ENCODE results near the gene PAPSS2. TPM values are rescaled to one million over a fixed set of nuclear protein-coding genes. Genes with fewer than 3 reads are reported as not detected.

Gene PAPSS2
- total RNA-seq (2022; extraction: Qiagen RNA extraction) = 16.5 to 23.7 TPM (median 20.8 TPM) in 5 replicates

GRCh38 chr10:87659571-87660483, at the start of gene PAPSS2:
TSS of gene PAPSS2 (plus strand) at chr10:87659878. CDS start at chr10:87659982, 104 bp downstream.

Other genes with a start within 250 kb of the PAPSS2 start
- 20.5 to 28.1 TPM (median 27.1 TPM) in 5 replicates for gene MINPP1, start 155.0 kb upstream of the PAPSS2 start, total RNA-seq (2022; extraction: Qiagen RNA extraction)
- 36.7 to 49.1 TPM (median 45.4 TPM) in 5 replicates for gene ATAD1, start 158.3 kb downstream of the PAPSS2 start, total RNA-seq (2022; extraction: Qiagen RNA extraction)
- gene KLLN, start 203.7 kb downstream of the PAPSS2 start, total RNA-seq (2022; extraction: Qiagen RNA extraction) = 0.45 to 0.68 TPM (median 0.60 TPM) in 5 replicates
- gene PTEN, start 203.7 kb downstream of the PAPSS2 start, total RNA-seq (2022; extraction: Qiagen RNA extraction) = 45.8 to 55.5 TPM (median 51.7 TPM) in 5 replicates